PC-9 (cell line): ENCODE data around the gene ZNRF1.

Experiments
- CTCF ChIP-seq: fragments of 200-600 bp; sonication (generic); conservative IDR thresholded peaks from 2 replicates; pipeline ENCODE4 v1.6.1; 2017; ENCODE audit warnings: mixed run types, antibody characterized with exemption, mild to moderate bottlenecking, moderate library complexity
- EZH2 ChIP-seq: fragments of 200-600 bp; sonication (generic); IDR thresholded peaks from 2 replicates; pipeline ENCODE4 v1.8.0; 2017; ENCODE audit warnings: antibody characterized with exemption, low read depth

- no peak for TF ChIP-seq CTCF
- TF ChIP-seq EZH2: no peak
Measured at GRCh38 chr16:75062135-75062975, 63.5 kb downstream of the ZNRF1 start.
